H1 (cell line): ENCODE measurements around the gene SLC6A8. TPM values are rescaled to one million over a fixed set of nuclear protein-coding genes. Genes with fewer than 3 reads are reported as not detected.

Source experiments
- CTCF ChIA-PET: fragments of 300-600 bp; sonication (Branson Sonifier 250); formaldehyde crosslinking; loops from one replicate; lab custom pipeline; 2021; ENCODE audit not compliant: partially characterized antibody; lab: Charles Lee
- POLR2A ChIA-PET: fragments of 300-600 bp; sonication (Branson Sonifier 250); formaldehyde crosslinking; loops from one replicate; lab custom pipeline; 2021; ENCODE audit warnings: inconsistent platforms; ENCODE audit not compliant: partially characterized antibody; lab: Charles Lee
- DNase-seq, 2 experiments: peaks; one replicate each; pipeline versions ENCODE4 v3.0.0 to v3.0.0-alpha.2; 2010 to 2022; ENCODE audit warnings: low spot score in 2 of 2, low read depth in 1 of 2, mixed read lengths in 1 of 2
- FAIRE-seq: peaks from 2 replicates; lab custom pipeline; 2011; peaks lifted over from hg19 to GRCh38; lab: Jason Lieb, UNC
- H2AFZ ChIP-seq: 2 replicates; pipeline ENCODE4 v1.8.1; 2012; ENCODE audit warnings: low read length, inconsistent platforms
- H2AK5ac ChIP-seq: 2 replicates; pipeline ENCODE4 v1.6.1; 2013; ENCODE audit warnings: low read depth, low read length
- H2BK120ac ChIP-seq: replicated peaks from 2 replicates; pipeline ENCODE3; 2013; ENCODE audit warnings: low read depth, low read length, inconsistent platforms
- H2BK12ac ChIP-seq: 2 replicates; pipeline ENCODE4 v1.6.1; 2013; ENCODE audit warnings: low read depth, low read length
- H2BK15ac ChIP-seq: 2 replicates; pipeline ENCODE4 v1.6.1; 2013; ENCODE audit warnings: low read length
- H2BK20ac ChIP-seq: 2 replicates; pipeline ENCODE4 v1.6.1; 2013; ENCODE audit warnings: low read length
- H2BK5ac ChIP-seq: 2 replicates; pipeline ENCODE4 v1.6.1; 2013; ENCODE audit warnings: low read depth, low read length
- H3K14ac ChIP-seq: 2 replicates; pipeline ENCODE4 v1.6.1; 2013; ENCODE audit warnings: inconsistent platforms; ENCODE audit not compliant: insufficient read length
- H3K18ac ChIP-seq: 2 replicates; pipeline ENCODE4 v1.6.1; 2013; ENCODE audit warnings: low read length; ENCODE audit errors: extremely low read depth
- H3K23ac ChIP-seq: 2 replicates; pipeline ENCODE4 v1.6.1; 2013; ENCODE audit warnings: inconsistent platforms; ENCODE audit not compliant: insufficient read length
- H3K23me2 ChIP-seq: 2 replicates; pipeline ENCODE4 v1.6.1; 2013; ENCODE audit warnings: low read depth, low read length
- H3K27ac ChIP-seq: 2 replicates; pipeline ENCODE4 v1.6.1; 2011; ENCODE audit warnings: low read depth, low read length, inconsistent platforms
- H3K27me3 ChIP-seq, 4 experiments: replicated peaks in 1 of 4; 1 replicate in 1 of 4; 2 replicates in 3 of 4; pipeline versions ENCODE4 v1.6.1 to v1.8.1; 2011 to 2013; ENCODE audit warnings: low read length in 3 of 4, mild to moderate bottlenecking in 3 of 4, inconsistent platforms in 2 of 4, mixed read lengths in 2 of 4, moderate library complexity in 1 of 4; ENCODE audit not compliant: control insufficient read depth in 3 of 4, insufficient read depth in 3 of 4; ENCODE audit errors: extremely low read depth in 1 of 4
- H3K36me3 ChIP-seq, 4 experiments: 2 replicates each; pipeline versions ENCODE4 v1.6.1 to v1.8.1; 2011 to 2013; ENCODE audit warnings: mild to moderate bottlenecking in 4 of 4, low read length in 3 of 4, moderate library complexity in 2 of 4, control low read depth in 1 of 4, inconsistent platforms in 1 of 4; ENCODE audit not compliant: insufficient read depth in 4 of 4, control insufficient read depth in 2 of 4
- H3K4ac ChIP-seq: replicated peaks from 2 replicates; pipeline ENCODE3; 2013; ENCODE audit warnings: low read length, low read depth, mixed read lengths, inconsistent platforms; ENCODE audit not compliant: insufficient read length
- H3K4me1 ChIP-seq, 4 experiments: replicated peaks in 1 of 4; 1 replicate in 1 of 4; 2 replicates in 3 of 4; pipeline versions ENCODE4 v1.6.1 to v1.8.1; 2011 to 2013; ENCODE audit warnings: low read length in 3 of 4, inconsistent platforms in 2 of 4, mixed read lengths in 1 of 4; ENCODE audit not compliant: insufficient read depth in 4 of 4, control insufficient read depth in 3 of 4
- H3K4me2 ChIP-seq, 2 experiments: 2 replicates each; pipeline versions ENCODE4 v1.6.1 to v1.8.1; 2011 to 2013; ENCODE audit warnings: low read depth in 2 of 2, low read length in 2 of 2, control low read depth in 1 of 2, inconsistent platforms in 1 of 2, mild to moderate bottlenecking in 1 of 2; ENCODE audit not compliant: insufficient read depth in 1 of 2
- H3K4me3 ChIP-seq, 4 experiments: fragments of 200-600, 300-600 bp in 1 of 4; sonication (generic), shearing (Covaris generic), sonication (Bioruptor Twin) in 1 of 4; 2 replicates each; pipeline versions ENCODE4 v1.5.1 to v1.8.1; 2011 to 2016; ENCODE audit warnings: low read length in 4 of 4, low read depth in 3 of 4, control low read depth in 2 of 4, inconsistent platforms in 2 of 4, mild to moderate bottlenecking in 2 of 4, mixed read lengths in 1 of 4, moderate library complexity in 1 of 4; ENCODE audit not compliant: insufficient read depth in 2 of 4; ENCODE audit errors: extremely low read depth in 1 of 4
- H3K56ac ChIP-seq: replicated peaks from 2 replicates; pipeline ENCODE3; 2013; ENCODE audit warnings: low read depth, mild to moderate bottlenecking, mixed read lengths, low read length, inconsistent platforms; ENCODE audit not compliant: insufficient read length
- H3K79me1 ChIP-seq: 2 replicates; pipeline ENCODE4 v1.6.1; 2013; ENCODE audit warnings: low read depth, low read length, control low read depth
- H3K79me2 ChIP-seq, 2 experiments: 2 replicates each; pipeline versions ENCODE4 v1.6.1 to v1.8.1; 2012 to 2013; ENCODE audit warnings: low read length in 2 of 2, mild to moderate bottlenecking in 2 of 2, inconsistent platforms in 1 of 2; ENCODE audit not compliant: insufficient read depth in 2 of 2, control insufficient read depth in 1 of 2
- H3K9ac ChIP-seq, 4 experiments: replicated peaks in 1 of 4; 1 replicate in 1 of 4; 2 replicates in 3 of 4; pipeline versions ENCODE4 v1.6.1 to v1.8.1; 2011 to 2013; ENCODE audit warnings: low read depth in 3 of 4, low read length in 3 of 4, control low read depth in 2 of 4, mild to moderate bottlenecking in 2 of 4, moderate library complexity in 2 of 4, inconsistent platforms in 1 of 4; ENCODE audit errors: extremely low read depth in 1 of 4
- H3K9me3 ChIP-seq, 2 experiments: 2 replicates each; pipeline versions ENCODE4 v1.6.1 to v1.8.1; 2012 to 2013; ENCODE audit warnings: mild to moderate bottlenecking in 2 of 2, moderate library complexity in 2 of 2, control low read depth in 1 of 2, inconsistent platforms in 1 of 2, low read depth in 1 of 2, low read length in 1 of 2, mixed read lengths in 1 of 2; ENCODE audit not compliant: insufficient read depth in 2 of 2
- H4K20me1 ChIP-seq, 2 experiments: replicated peaks in 1 of 2; 2 replicates each; pipeline versions ENCODE3 to v1.8.1; 2011 to 2013; ENCODE audit warnings: inconsistent platforms in 2 of 2, low read length in 2 of 2, mild to moderate bottlenecking in 1 of 2; ENCODE audit not compliant: insufficient read depth in 2 of 2, control insufficient read depth in 1 of 2
- H4K5ac ChIP-seq: 2 replicates; pipeline ENCODE4 v1.6.1; 2013; ENCODE audit warnings: low read length, low read depth, mixed read lengths, inconsistent platforms; ENCODE audit not compliant: insufficient read length
- H4K8ac ChIP-seq: 2 replicates; pipeline ENCODE4 v1.8.0; 2013; ENCODE audit warnings: mild to moderate bottlenecking, moderate library complexity, low read length, inconsistent platforms; ENCODE audit not compliant: insufficient read depth; ENCODE audit errors: extremely low read depth
- H4K91ac ChIP-seq: replicated peaks from 2 replicates; pipeline ENCODE3; 2013; ENCODE audit warnings: low read length, mixed read lengths, inconsistent platforms; ENCODE audit not compliant: insufficient read length
- POLR2A ChIP-seq, 2 experiments: IDR thresholded peaks; 1 replicate in 1 of 2; 2 replicates in 1 of 2; pipeline ENCODE4 v1.6.1; 2011; ENCODE audit warnings: low read depth in 2 of 2, low read length in 2 of 2, mild to moderate bottlenecking in 2 of 2; ENCODE audit errors: control extremely low read depth in 1 of 2
- SP4 ChIP-seq: IDR thresholded peaks from 2 replicates; pipeline ENCODE4 v1.6.1; 2012; ENCODE audit warnings: low read length, inconsistent platforms
- WGBS, 2 experiments: shearing (Covaris generic) in 1 of 2; methylation state at CpG; one replicate each; pipeline versions ENCODE4 v1.1.6 to v1.1.7; 2013 to 2015; ENCODE audit warnings: low lambda C conversion rate in 2 of 2, mixed read lengths in 2 of 2, inconsistent platforms in 1 of 2, low coverage in 1 of 2, missing lambda C conversion rate in 1 of 2; ENCODE audit not compliant: insufficient replicate concordance in 2 of 2, insufficient coverage in 1 of 2, insufficient read length in 1 of 2; ENCODE audit errors: extremely low coverage in 1 of 2, missing lambda C conversion rate in 1 of 2; 5-methylcytosine and 5-hydroxymethylcytosine counted together
- polyA plus RNA-seq, 7 experiments: library from polyadenylated mRNA; depleted of rRNA in 3 of 7; stranded (reverse) in 5 of 7; unstranded in 2 of 7; fragments of >200 nt in 5 of 7; fragments of 200-250 nt in 2 of 7; gene quantifications; 1 replicate in 5 of 7; 2 replicates in 1 of 7; 4 replicates in 1 of 7; pipeline versions ENCODE4 v1.2.1 to v1.2.3, GENCODE V29; 2011 to 2013; ENCODE audit warnings: missing spikeins in 2 of 7, mixed read lengths in 2 of 7
- total RNA-seq: library from RNA; stranded (reverse); fragmentation: NEBNext Ultra II Directional; extraction: Animal tissue kit (Norgen Biotek cat#: 25700); gene quantifications from 2 replicates; pipeline ENCODE4 v1.2.1, GENCODE V29; 2021

SLC6A8 gene
- total and polyA plus RNA-seq, 2 of the 8 experiments (the other 6 are each of a cell fraction or from before 2014, with no cell fraction given): 87.7 to 94.7 TPM

GRCh38 chrX:153697924-153698865 lies 10.5 kb downstream of the SLC6A8 start:
- H3K79me1 ChIP-seq: no peaks in the 10 kb centered on the region
- H2BK15ac ChIP-seq: no peak overlapping the region
- no peak overlapping the region for H3K4me2 ChIP-seq
- H3K4me3 ChIP-seq: no peak overlapping the region
- no peaks in the 10 kb centered on the region for H3K4me1 ChIP-seq
- H3K14ac ChIP-seq: no peak overlapping the region
- TF ChIP-seq POLR2A (IDR thresholded peaks at IDR 0.05; ENCODE audit: control extremely low read depth in 1 of 2, low read depth in 2 of 2, low read length in 2 of 2) (peak in 1 of 2 experiments; percentile 21; a peak in 1 of 3 replicates), SP4 (no peak)
- H2BK12ac ChIP-seq: no peak overlapping the region
- no peak overlapping the region for H3K9ac ChIP-seq
- H3K36me3 ChIP-seq: peaks cover 0 to 38% (median 12%) of the 10 kb centered on the region in 4 experiments; a peak in 5 of 8 replicates
- H3K23me2 ChIP-seq: no peaks in the 10 kb centered on the region
- no peaks in the 10 kb centered on the region for H3K27me3 ChIP-seq
- ChIA-PET POLR2A (interaction anchor here (1.7 to 1.9 kb wide), 2 partner anchors 11 kb away, joined by 5 to 11 read pairs; no protein-coding TSS in a partner anchor), CTCF (interaction anchor here (1.0 to 2.5 kb wide), 2 partner anchors 10 to 29 kb away, joined by 5 to 10 read pairs; no protein-coding TSS in a partner anchor)
- H3K4ac ChIP-seq: no peak overlapping the region
- H2AFZ ChIP-seq: no peak overlapping the region
- no peak overlapping the region for H4K5ac ChIP-seq
- H2BK5ac ChIP-seq: no peak overlapping the region
- no peaks in the 10 kb centered on the region for H3K9me3 ChIP-seq
- no peak overlapping the region for H2BK20ac ChIP-seq
- H4K91ac ChIP-seq: no peak overlapping the region
- no peak overlapping the region for H3K18ac ChIP-seq
- no peak overlapping the region for H3K56ac ChIP-seq
- H4K20me1 ChIP-seq: peaks cover 0 to 2% of the 10 kb centered on the region in 2 experiments
- no peaks in the 10 kb centered on the region for H3K79me2 ChIP-seq
- H2BK120ac ChIP-seq: no peak overlapping the region
- WGBS, 2 experiments: 95% methylated on average over 9 of the region's 16 CpGs; no CpG with 5 or more reads in 1 of the 2 experiments
- FAIRE-seq (no peak), DNase-seq (no peak)
- H2AK5ac ChIP-seq: no peak overlapping the region
- no peak overlapping the region for H3K27ac ChIP-seq
- no peak overlapping the region for H3K23ac ChIP-seq
- no peak overlapping the region for H4K8ac ChIP-seq
